IMR-90 (cell line): ENCODE data around the gene PLEKHG2. TPM values are rescaled to one million over a fixed set of nuclear protein-coding genes. Genes with fewer than 3 reads are reported as not detected.

Experiments
- ATAC-seq: fragments of 200-7000 bp; cut with Tn5 transposase; 2 replicates; pipeline ENCODE4 v1.9.1; 2020; ENCODE audit warnings: low read depth, mild to moderate bottlenecking, moderate library complexity
- BruUV-seq: library from RNA; stranded (reverse); fragments of 400-500 nt; replicated peaks from 2 replicates; lab custom pipeline; 2021; lab: Mats Ljungman, UMichigan
- CTCF ChIA-PET: fragments of 300-600 bp; formaldehyde crosslinking; extraction: SDS; loops from one replicate; lab custom pipeline; 2021; ENCODE audit warnings: antibody characterized with exemption; lab: Yijun Ruan, JAX
- POLR2A ChIA-PET: fragments of 300-600 bp; sonication (Branson Sonifier 250); formaldehyde crosslinking; loops from one replicate; lab custom pipeline; 2022; ENCODE audit warnings: antibody characterized with exemption; ENCODE audit not compliant: unreplicated experiment; lab: Charles Lee
- DNase-seq: peaks from one replicate; pipeline ENCODE4 v3.0.0; 2013
- H2AFZ ChIP-seq: replicated peaks from 2 replicates; pipeline ENCODE3; 2013; ENCODE audit warnings: low read length, mild to moderate bottlenecking; ENCODE audit not compliant: poor library complexity
- H2AK5ac ChIP-seq: 2 replicates; pipeline ENCODE4 v1.6.1; 2013; ENCODE audit warnings: low read depth, low read length, inconsistent platforms
- H2AK9ac ChIP-seq: replicated peaks from 2 replicates; pipeline ENCODE3; 2013; ENCODE audit warnings: mild to moderate bottlenecking, low read depth, low read length, moderate library complexity; ENCODE audit not compliant: poor library complexity
- H2BK120ac ChIP-seq: 2 replicates; pipeline ENCODE4 v1.6.1; 2013; ENCODE audit warnings: low read depth, low read length, inconsistent platforms
- H2BK15ac ChIP-seq: 3 replicates; pipeline ENCODE4 v1.6.1; 2013; ENCODE audit warnings: low read depth, low read length, inconsistent platforms
- H2BK20ac ChIP-seq: 2 replicates; pipeline ENCODE4 v1.6.1; 2013; ENCODE audit warnings: low read depth, mild to moderate bottlenecking, inconsistent platforms, low read length, moderate library complexity
- H2BK5ac ChIP-seq: 2 replicates; pipeline ENCODE4 v1.6.1; 2013; ENCODE audit warnings: mild to moderate bottlenecking, low read depth, low read length, inconsistent platforms; ENCODE audit not compliant: poor library complexity, severe bottlenecking
- H3K14ac ChIP-seq: replicated peaks from 2 replicates; pipeline ENCODE4 v1.6.1; 2013; ENCODE audit warnings: low read depth, low read length, inconsistent platforms
- H3K18ac ChIP-seq: 2 replicates; pipeline ENCODE4 v1.6.1; 2013; ENCODE audit warnings: low read depth, low read length, control low read depth
- H3K23ac ChIP-seq: 2 replicates; pipeline ENCODE4 v1.6.1; 2013; ENCODE audit warnings: low read depth, low read length, inconsistent platforms
- H3K27ac ChIP-seq: 2 replicates; pipeline ENCODE4 v1.5.1; 2013; ENCODE audit warnings: mild to moderate bottlenecking, control low read depth, low read length; ENCODE audit not compliant: insufficient read depth
- H3K27me3 ChIP-seq: 2 replicates; pipeline ENCODE4 v1.6.1; 2013; ENCODE audit warnings: low read length; ENCODE audit not compliant: control insufficient read depth, insufficient read depth
- H3K36me3 ChIP-seq: 2 replicates; pipeline ENCODE4 v1.6.1; 2013; ENCODE audit warnings: low read length, mixed read lengths; ENCODE audit not compliant: control insufficient read depth, insufficient read depth
- H3K4ac ChIP-seq: 2 replicates; pipeline ENCODE4 v1.6.1; 2013; ENCODE audit warnings: low read depth, low read length, inconsistent platforms
- H3K4me1 ChIP-seq: 2 replicates; pipeline ENCODE4 v1.6.1; 2013; ENCODE audit warnings: low read length, mixed read lengths; ENCODE audit not compliant: control insufficient read depth, insufficient read depth
- H3K4me2 ChIP-seq: 2 replicates; pipeline ENCODE4 v1.6.1; 2013; ENCODE audit warnings: low read depth, mild to moderate bottlenecking, control low read depth, low read length, moderate library complexity
- H3K4me3 ChIP-seq: 2 replicates; pipeline ENCODE4 v1.5.1; 2013; ENCODE audit warnings: low read depth, mild to moderate bottlenecking, control low read depth, low read length, moderate library complexity; ENCODE audit not compliant: insufficient read depth
- H3K56ac ChIP-seq: 2 replicates; pipeline ENCODE4 v1.6.1; 2013; ENCODE audit warnings: low read length, inconsistent platforms; ENCODE audit not compliant: insufficient read depth; ENCODE audit errors: extremely low read depth
- H3K79me1 ChIP-seq, 2 experiments: 2 replicates each; pipeline ENCODE4 v1.6.1; 2013; ENCODE audit warnings: low read length in 2 of 2, inconsistent platforms in 1 of 2, low read depth in 1 of 2
- H3K9ac ChIP-seq: 2 replicates; pipeline ENCODE4 v1.6.1; 2013; ENCODE audit warnings: low read depth, low read length, control low read depth
- H3K9me1 ChIP-seq: 2 replicates; pipeline ENCODE4 v1.6.1; 2013; ENCODE audit warnings: low read length, inconsistent platforms; ENCODE audit not compliant: insufficient read depth
- H3K9me3 ChIP-seq: 2 replicates; pipeline ENCODE4 v1.6.1; 2013; ENCODE audit warnings: low read length; ENCODE audit not compliant: control insufficient read depth, insufficient read depth
- H4K20me1 ChIP-seq: 2 replicates; pipeline ENCODE4 v1.6.1; 2013; ENCODE audit warnings: low read length, inconsistent platforms; ENCODE audit not compliant: insufficient read depth
- H4K5ac ChIP-seq: 2 replicates; pipeline ENCODE4 v1.6.1; 2013; ENCODE audit warnings: mild to moderate bottlenecking, low read depth, low read length, control low read depth
- H4K8ac ChIP-seq, 2 experiments: 2 replicates each; pipeline ENCODE4 v1.6.1; 2013; ENCODE audit warnings: low read depth in 2 of 2, low read length in 2 of 2, control low read depth in 1 of 2, inconsistent platforms in 1 of 2
- H4K91ac ChIP-seq: 2 replicates; pipeline ENCODE4 v1.6.1; 2013; ENCODE audit warnings: low read depth, low read length, inconsistent platforms; ENCODE audit not compliant: insufficient read depth
- BHLHE40 ChIP-seq: fragments of 150-350 bp; IDR thresholded peaks from 2 replicates; pipeline ENCODE4 v1.6.1; 2016; ENCODE audit warnings: mild to moderate bottlenecking, low read depth, low read length
- CHD1 ChIP-seq: IDR thresholded peaks from 2 replicates; pipeline ENCODE4 v1.6.1; 2012; ENCODE audit warnings: low read depth, low read length, improper control_type of control experiment
- FOS ChIP-seq: fragments of 150-350 bp; IDR thresholded peaks from 2 replicates; pipeline ENCODE4 v1.6.1; 2016; ENCODE audit warnings: low read depth, low read length
- MAZ ChIP-seq: IDR thresholded peaks from 2 replicates; pipeline ENCODE4 v1.6.1; 2012; ENCODE audit warnings: low read depth, mild to moderate bottlenecking, low read length, improper control_type of control experiment, moderate library complexity, borderline replicate concordance
- NFE2L2 ChIP-seq: fragments of 150-350 bp; IDR thresholded peaks from 2 replicates; pipeline ENCODE4 v1.6.1; 2016; ENCODE audit warnings: low read depth, mild to moderate bottlenecking, low read length
- RAD21 ChIP-seq: IDR thresholded peaks from 2 replicates; pipeline ENCODE4 v1.6.1; 2012; ENCODE audit warnings: low read length, improper control_type of control experiment
- RCOR1 ChIP-seq: IDR thresholded peaks from 2 replicates; pipeline ENCODE4 v1.6.1; 2012; ENCODE audit warnings: mild to moderate bottlenecking, low read length, improper control_type of control experiment; ENCODE audit not compliant: insufficient replicate concordance
- WGBS, 2 experiments: methylation state at CpG; one replicate each; pipeline versions ENCODE4 v1.1.5 to v1.1.7; 2013; ENCODE audit warnings: missing lambda C conversion rate in 2 of 2; ENCODE audit not compliant: insufficient read length in 1 of 2; ENCODE audit errors: extremely low coverage in 2 of 2; 5-methylcytosine and 5-hydroxymethylcytosine counted together
- dilution Hi-C: fragments of 300-500 bp; cut with HindIII; formaldehyde crosslinking; loops from one replicate; pipeline ENCODE4 v1.14.3; 2018; ENCODE audit warnings: low sequenced_read_pairs; ENCODE audit not compliant: unreplicated experiment
- in situ Hi-C: fragments of 300-500 bp; cut with MboI; formaldehyde crosslinking; loops from 3 replicates; pipeline ENCODE4 v1.14.3; 2019; ENCODE audit warnings: low sequenced_read_pairs, inconsistent platforms, mixed read lengths
- intact Hi-C: fragments of 100-400 bp; cut with micrococcal nuclease; formaldehyde crosslinking; loops from 2 replicates; pipeline ENCODE4 v1.10.0; 2022
- polyA plus RNA-seq, 3 experiments: library from polyadenylated mRNA; depleted of rRNA; stranded (reverse); fragments of >200 nt; gene quantifications; 2 replicates each; pipeline ENCODE4 v1.2.3, GENCODE V29; 2012; ENCODE audit warnings: low replicate concordance in 1 of 3
- total RNA-seq: library from RNA; depleted of rRNA; stranded (reverse); fragments of >200 nt; gene quantifications from 2 replicates; pipeline ENCODE4 v1.2.3, GENCODE V29; 2012

PLEKHG2 gene
- total and polyA plus RNA-seq, 2 of the 4 experiments (the other 2 are of a cell fraction), result 6.5 to 28.3 TPM

- TF ChIP-seq NFE2L2 (no peak), FOS (no peak), BHLHE40 (no peak)
These were observed 4.0 kb downstream of the PLEKHG2 start (continued) for GRCh38 chr19:39416152-39417120.

- no TSS peak for BruUV-seq
- CTCF ChIA-PET, result interaction anchor here (0.6 kb wide), 1 partner anchor 1722 kb away, joined by 4 read pairs; no protein-coding TSS in a partner anchor
- Histone ChIP-seq H2BK15ac (no peak overlapping the region), H3K36me3 (peaks cover 59% of the 10 kb centered on the region), H3K9ac (no peak overlapping the region), H3K79me1 (peaks cover 13 to 73% of the 10 kb centered on the region in 2 experiments), H3K4me1 (peaks cover 11% of the 10 kb centered on the region; the same call in 1 of the 2 replicates), H3K56ac (no peak overlapping the region), H2BK20ac (no peak overlapping the region), H2AFZ (no peak overlapping the region), H2AK9ac (no peak overlapping the region), H2BK5ac (no peak overlapping the region), H3K4me2 (no peak overlapping the region), H3K9me1 (peaks cover 12% of the 10 kb centered on the region; the same call in 1 of the 2 replicates), H4K20me1 (peaks cover 43% of the 10 kb centered on the region), H2BK120ac (no peak overlapping the region), H3K23ac (no peak overlapping the region), H3K9me3 (no peaks in the 10 kb centered on the region), H2AK5ac (no peak overlapping the region), H3K4ac (no peak overlapping the region), H3K27ac (no peak overlapping the region), H3K4me3 (no peak overlapping the region), H3K18ac (no peak overlapping the region), H3K14ac (no peak overlapping the region), H3K27me3 (no peaks in the 10 kb centered on the region), H4K5ac (no peak overlapping the region), H4K8ac (no peak overlapping the region), H4K91ac (no peak overlapping the region)
- WGBS, 2 experiments, result 100% methylated on average over 1 of the region's 30 CpGs; no CpG with 5 or more reads in 1 of the 2 experiments
- TF ChIP-seq RCOR1 (no peak), FOS (no peak), RAD21 (no peak), MAZ (no peak), BHLHE40 (no peak), CHD1 (no peak)
- no peak for ATAC-seq
- POLR2A ChIA-PET, result no interaction called here
- intact Hi-C loops, result no loop called here
- no peak for DNase-seq
- in situ Hi-C loops, result no loop called here
- dilution Hi-C loops, result no loop called here
These were observed 5.2 kb downstream of the PLEKHG2 start for GRCh38 chr19:39417463-39418181.
